Lower leg skin (tissue), 4 donors: Measurements from ENCODE around the gene C2. TPM values are rescaled to one million over a fixed set of nuclear protein-coding genes. Genes with fewer than 3 reads are reported as not detected.

Experiments used
- DNase-seq, 2 donors: peaks; one replicate each; pipeline ENCODE4 v3.0.0-alpha.2; 2019; ENCODE audit warnings: low spot score in 2 of 2
- H3K4me3 ChIP-seq: fragments of 200-600 bp; sonication (generic); 2 replicates; pipeline ENCODE4 v1.5.1; 2017; ENCODE audit warnings: mild to moderate bottlenecking, low read depth; ENCODE audit not compliant: poor library complexity, severe bottlenecking
- POLR2A ChIP-seq, 2 donors: fragments of 450-650 bp; IDR thresholded peaks; one replicate each; pipeline ENCODE4 v1.6.1; 2016 to 2017; ENCODE audit warnings: antibody characterized with exemption in 2 of 2, mild to moderate bottlenecking in 1 of 2, moderate library complexity in 1 of 2
- WGBS, 2 donors: methylation state at CpG; one replicate each; pipeline ENCODE4 v1.1.5; 2018; 5-methylcytosine and 5-hydroxymethylcytosine counted together
- intact Hi-C: fragments of 100-400 bp; cut with DNase I; formaldehyde crosslinking; loops from one replicate; pipeline ENCODE4 v1.15.0; 2023; ENCODE audit warnings: low total_unique reads
- total RNA-seq, 4 donors: library from RNA; depleted of rRNA; stranded (reverse); fragments of >200 nt; gene quantifications; one replicate each; pipeline ENCODE4 v1.1.0, GENCODE V29; 2016
- TF ChIP-seq, protein P1 (sequence below), 3 donors: fragments of 450-650 bp; IDR thresholded peaks; one replicate each; pipeline ENCODE4 v1.5.1; 2016; ENCODE audit warnings: antibody characterized with exemption in 3 of 3, mild to moderate bottlenecking in 3 of 3, moderate library complexity in 2 of 3

C2 gene
- total RNA-seq, 4 donors from 2014 or later: 4.9 to 7.7 (median 6.7) TPM

DNA sequence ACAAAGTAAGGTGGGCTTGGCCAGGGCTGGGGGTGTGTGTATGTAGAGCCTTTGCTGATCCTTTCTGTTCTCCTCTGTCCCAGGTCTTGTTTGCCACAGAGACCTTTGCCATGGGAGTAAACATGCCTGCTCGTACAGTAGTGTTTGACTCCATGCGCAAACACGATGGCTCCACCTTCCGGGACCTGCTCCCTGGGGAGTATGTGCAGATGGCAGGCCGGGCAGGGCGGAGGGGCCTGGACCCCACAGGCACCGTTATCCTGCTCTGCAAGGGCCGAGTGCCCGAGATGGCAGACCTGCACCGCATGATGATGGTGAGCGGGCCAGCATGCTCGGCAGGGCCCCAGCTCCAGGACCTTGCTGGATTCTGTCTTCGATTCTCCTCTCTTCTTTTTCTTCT, 38.2 kb downstream of the C2 start:
- TF ChIP-seq, protein P1, sequence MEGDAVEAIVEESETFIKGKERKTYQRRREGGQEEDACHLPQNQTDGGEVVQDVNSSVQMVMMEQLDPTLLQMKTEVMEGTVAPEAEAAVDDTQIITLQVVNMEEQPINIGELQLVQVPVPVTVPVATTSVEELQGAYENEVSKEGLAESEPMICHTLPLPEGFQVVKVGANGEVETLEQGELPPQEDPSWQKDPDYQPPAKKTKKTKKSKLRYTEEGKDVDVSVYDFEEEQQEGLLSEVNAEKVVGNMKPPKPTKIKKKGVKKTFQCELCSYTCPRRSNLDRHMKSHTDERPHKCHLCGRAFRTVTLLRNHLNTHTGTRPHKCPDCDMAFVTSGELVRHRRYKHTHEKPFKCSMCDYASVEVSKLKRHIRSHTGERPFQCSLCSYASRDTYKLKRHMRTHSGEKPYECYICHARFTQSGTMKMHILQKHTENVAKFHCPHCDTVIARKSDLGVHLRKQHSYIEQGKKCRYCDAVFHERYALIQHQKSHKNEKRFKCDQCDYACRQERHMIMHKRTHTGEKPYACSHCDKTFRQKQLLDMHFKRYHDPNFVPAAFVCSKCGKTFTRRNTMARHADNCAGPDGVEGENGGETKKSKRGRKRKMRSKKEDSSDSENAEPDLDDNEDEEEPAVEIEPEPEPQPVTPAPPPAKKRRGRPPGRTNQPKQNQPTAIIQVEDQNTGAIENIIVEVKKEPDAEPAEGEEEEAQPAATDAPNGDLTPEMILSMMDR (IDR thresholded peaks at IDR 0.05): no peak
- TF ChIP-seq POLR2A (IDR thresholded peaks at IDR 0.05): no peak
- 87 to 92% methylated on average over 13 of the region's 13 CpGs for WGBS, 2 donors
- DNase-seq: no peak
- H3K4me3 ChIP-seq: no peak overlapping the region
- intact Hi-C loops: no loop called here

- intact Hi-C loops: no loop called here
- WGBS, 2 donors: 83 to 92% methylated on average over 7 of the region's 7 CpGs
- TF ChIP-seq, protein P1 (IDR thresholded peaks at IDR 0.05): no peak
- TF ChIP-seq POLR2A (IDR thresholded peaks at IDR 0.05): no peak
- no peak for DNase-seq
- no peak overlapping the region for H3K4me3 ChIP-seq
Measured at GRCh38 chr6:31966506-31966905, 39.0 kb downstream of the C2 start.

DNA sequence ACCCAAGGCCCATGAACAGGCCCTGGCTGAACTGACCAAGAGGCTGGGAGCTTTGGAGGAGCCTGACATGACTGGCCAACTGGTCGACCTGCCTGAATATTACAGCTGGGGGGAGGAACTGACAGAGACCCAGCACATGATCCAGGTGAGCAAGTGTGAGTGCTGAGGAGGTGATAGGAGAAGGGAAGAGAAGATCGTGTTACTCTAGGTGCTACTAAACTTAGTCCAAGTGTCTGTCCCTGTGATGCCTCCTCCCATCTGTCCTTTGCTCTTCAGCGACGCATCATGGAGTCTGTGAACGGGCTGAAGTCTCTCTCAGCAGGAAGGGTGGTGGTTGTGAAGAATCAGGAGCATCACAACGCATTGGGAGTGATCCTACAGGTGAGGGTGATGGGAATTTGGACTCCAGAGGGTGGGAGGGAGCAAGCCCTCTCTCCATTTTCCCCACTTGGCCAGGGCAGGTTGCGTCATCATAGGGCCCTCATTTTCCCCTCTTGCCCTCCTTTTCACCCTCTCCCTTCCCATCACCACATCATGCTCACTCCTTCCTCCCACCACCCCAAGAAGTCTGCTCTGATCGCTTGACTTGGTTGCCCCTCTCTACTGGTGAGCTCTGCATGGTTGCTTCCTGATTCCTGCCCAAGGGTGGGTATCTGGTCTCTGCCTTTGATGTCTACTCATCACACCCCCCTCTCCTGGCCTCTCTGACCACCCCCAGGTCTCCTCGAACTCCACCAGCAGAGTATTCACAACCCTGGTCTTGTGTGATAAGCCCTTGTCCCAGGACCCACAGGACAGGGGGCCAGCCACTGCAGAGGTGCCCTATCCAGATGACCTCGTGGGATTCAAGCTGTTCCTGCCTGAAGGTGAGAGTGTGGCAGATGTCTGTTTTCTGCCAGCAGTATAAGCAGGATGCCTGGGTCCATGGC, 39.7 kb downstream of the C2 start:
- intact Hi-C loops: no loop called here

DNA sequence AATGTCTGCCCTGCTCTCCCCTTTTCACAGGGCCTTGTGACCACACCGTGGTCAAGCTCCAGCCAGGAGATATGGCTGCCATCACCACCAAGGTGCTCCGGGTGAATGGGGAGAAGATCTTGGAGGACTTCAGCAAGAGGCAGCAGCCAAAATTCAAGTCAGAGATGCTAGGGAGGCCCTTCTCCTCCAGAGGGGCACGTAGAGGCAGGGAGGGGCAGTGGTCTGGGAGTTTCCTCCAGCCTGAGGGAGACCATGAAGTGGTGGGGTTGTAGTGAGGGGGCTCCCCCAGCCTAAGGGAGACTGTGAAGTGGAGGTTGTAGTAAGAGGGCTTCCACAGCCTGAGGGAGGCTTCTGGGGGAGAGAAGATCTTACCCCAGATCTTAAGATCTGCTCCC, 40.4 kb downstream of the C2 start:
- intact Hi-C loops: no loop called here
- H3K4me3 ChIP-seq: no peak overlapping the region
- no peak for DNase-seq
- TF ChIP-seq, protein P1 (IDR thresholded peaks at IDR 0.05): no peak
- no peak for TF ChIP-seq POLR2A (IDR thresholded peaks at IDR 0.05)
- 81 to 86% methylated on average over 3 of the region's 3 CpGs for WGBS, 2 donors

More for the DNA sequence above, 39.7 kb downstream of the C2 start:
- WGBS, 2 donors: 80 to 89% methylated on average over 10 of the region's 10 CpGs
- no peak overlapping the region for H3K4me3 ChIP-seq
- DNase-seq: no peak
- no peak for TF ChIP-seq POLR2A (IDR thresholded peaks at IDR 0.05)
- TF ChIP-seq, protein P1 (IDR thresholded peaks at IDR 0.05): no peak

DNA sequence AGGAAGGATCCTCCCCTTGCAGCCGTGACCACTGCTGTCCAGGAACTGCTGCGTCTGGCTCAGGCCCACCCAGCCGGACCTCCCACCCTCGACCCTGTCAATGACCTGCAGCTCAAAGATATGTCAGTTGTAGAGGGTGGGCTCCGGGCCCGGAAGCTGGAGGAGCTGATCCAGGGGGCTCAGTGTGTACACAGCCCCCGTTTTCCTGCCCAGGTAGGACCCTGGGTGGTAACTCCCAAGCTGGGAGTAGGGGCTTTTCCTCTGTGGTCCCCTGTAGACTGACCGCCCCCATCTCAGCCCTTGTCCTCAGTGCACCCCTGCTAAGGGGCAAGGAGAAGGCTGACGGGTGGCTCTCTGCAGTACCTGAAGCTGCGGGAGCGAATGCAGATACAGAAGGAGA, 40.8 kb downstream of the C2 start:
- no peak overlapping the region for H3K4me3 ChIP-seq
- 76 to 92% methylated on average over 11 of the region's 11 CpGs for WGBS, 2 donors
- DNase-seq: no peak
- TF ChIP-seq, protein P1 (IDR thresholded peaks at IDR 0.05): no peak
- TF ChIP-seq POLR2A (IDR thresholded peaks at IDR 0.05): no peak
- intact Hi-C loops: no loop called here
